H9 (cell line): Measurements from ENCODE around the gene ADIRF. TPM values are rescaled to one million over a fixed set of nuclear protein-coding genes. Genes with fewer than 3 reads are reported as not detected.

Experiments used
- DNase-seq: peaks from one replicate; pipeline ENCODE4 v3.0.0-alpha.2; 2017
- H2AFZ ChIP-seq: one replicate; pipeline ENCODE4 v1.6.1; 2013; ENCODE audit warnings: mild to moderate bottlenecking, low read length, control low read depth, moderate library complexity
- H2AK5ac ChIP-seq: 2 replicates; pipeline ENCODE4 v1.6.1; 2013; ENCODE audit warnings: low read length, control low read depth, mixed read lengths; ENCODE audit not compliant: insufficient read length
- H2BK120ac ChIP-seq: one replicate; pipeline ENCODE4 v1.6.1; 2013; ENCODE audit warnings: low read depth, mild to moderate bottlenecking, low read length, control low read depth, inconsistent platforms; ENCODE audit not compliant: poor library complexity, severe bottlenecking
- H2BK12ac ChIP-seq: 2 replicates; pipeline ENCODE4 v1.6.1; 2013; ENCODE audit warnings: low read length, control low read depth, mixed read lengths, low read depth; ENCODE audit not compliant: insufficient read length
- H2BK15ac ChIP-seq: 2 replicates; pipeline ENCODE4 v1.6.1; 2013; ENCODE audit warnings: low read depth, low read length, control low read depth
- H2BK20ac ChIP-seq: one replicate; pipeline ENCODE4 v1.6.1; 2013; ENCODE audit warnings: low read depth, mild to moderate bottlenecking, low read length, control low read depth, inconsistent platforms; ENCODE audit not compliant: poor library complexity, severe bottlenecking
- H2BK5ac ChIP-seq: 2 replicates; pipeline ENCODE4 v1.6.1; 2013; ENCODE audit warnings: low read length, control low read depth, mixed read lengths; ENCODE audit not compliant: insufficient read length
- H3K14ac ChIP-seq: 2 replicates; pipeline ENCODE4 v1.6.1; 2013; ENCODE audit warnings: low read length, control low read depth; ENCODE audit not compliant: insufficient read depth
- H3K18ac ChIP-seq: 2 replicates; pipeline ENCODE4 v1.6.1; 2013; ENCODE audit warnings: low read depth, mild to moderate bottlenecking, mixed read lengths, low read length, control low read depth; ENCODE audit not compliant: insufficient read length
- H3K23ac ChIP-seq: 2 replicates; pipeline ENCODE4 v1.6.1; 2013; ENCODE audit warnings: low read length, control low read depth, mixed read lengths, low read depth; ENCODE audit not compliant: insufficient read length
- H3K23me2 ChIP-seq: 2 replicates; pipeline ENCODE4 v1.6.1; 2013; ENCODE audit warnings: low read depth, mild to moderate bottlenecking, mixed read lengths, low read length, control low read depth; ENCODE audit not compliant: insufficient read length, poor library complexity, severe bottlenecking
- H3K27ac ChIP-seq: 2 replicates; pipeline ENCODE4 v1.5.1; 2013; ENCODE audit warnings: low read length, control low read depth, mixed read lengths, low read depth; ENCODE audit not compliant: insufficient read length
- H3K27me3 ChIP-seq: 2 replicates; pipeline ENCODE4 v1.6.1; 2013; ENCODE audit warnings: low read length, control low read depth, inconsistent platforms; ENCODE audit not compliant: insufficient read depth
- H3K4ac ChIP-seq: 2 replicates; pipeline ENCODE4 v1.6.1; 2013; ENCODE audit warnings: low read depth, mild to moderate bottlenecking, control low read depth, inconsistent platforms, low read length, moderate library complexity
- H3K4me1 ChIP-seq: 2 replicates; pipeline ENCODE4 v1.6.1; 2013; ENCODE audit warnings: low read length, control low read depth, inconsistent platforms; ENCODE audit not compliant: insufficient read depth
- H3K4me2 ChIP-seq: 2 replicates; pipeline ENCODE4 v1.6.1; 2013; ENCODE audit warnings: low read length, control low read depth, mixed read lengths; ENCODE audit not compliant: insufficient read length, insufficient read depth
- H3K56ac ChIP-seq: 2 replicates; pipeline ENCODE4 v1.6.1; 2013; ENCODE audit warnings: low read depth, mild to moderate bottlenecking, mixed read lengths, low read length, control low read depth; ENCODE audit not compliant: insufficient read length
- H3K79me1 ChIP-seq: 2 replicates; pipeline ENCODE4 v1.6.1; 2013; ENCODE audit warnings: low read depth, mild to moderate bottlenecking, moderate library complexity, low read length, control low read depth, inconsistent platforms; ENCODE audit not compliant: insufficient read depth, poor library complexity, severe bottlenecking
- H3K79me2 ChIP-seq: 2 replicates; pipeline ENCODE4 v1.6.1; 2013; ENCODE audit warnings: low read length, control low read depth, inconsistent platforms; ENCODE audit not compliant: insufficient read depth
- H3K9ac ChIP-seq: 2 replicates; pipeline ENCODE4 v1.6.1; 2013; ENCODE audit warnings: low read length, control low read depth, mixed read lengths; ENCODE audit not compliant: insufficient read length; ENCODE audit errors: extremely low read depth
- H3K9me3 ChIP-seq: one replicate; pipeline ENCODE4 v1.6.1; 2013; ENCODE audit warnings: low read depth, low read length, inconsistent platforms; ENCODE audit not compliant: control insufficient read depth
- H3T11ph ChIP-seq: one replicate; pipeline ENCODE4 v1.6.1; 2013; ENCODE audit warnings: mild to moderate bottlenecking, low read length, control low read depth, inconsistent platforms
- H4K20me1 ChIP-seq: one replicate; pipeline ENCODE4 v1.6.1; 2013; ENCODE audit not compliant: control insufficient read depth, insufficient read length, insufficient read depth
- H4K5ac ChIP-seq: 2 replicates; pipeline ENCODE4 v1.6.1; 2013; ENCODE audit warnings: low read depth, mild to moderate bottlenecking, mixed read lengths, low read length, control low read depth; ENCODE audit not compliant: insufficient read length
- H4K8ac ChIP-seq: replicated peaks from 2 replicates; pipeline ENCODE4 v1.6.1; 2013; ENCODE audit warnings: low read length, control low read depth, mixed read lengths, low read depth; ENCODE audit not compliant: insufficient read length
- H4K91ac ChIP-seq: 2 replicates; pipeline ENCODE4 v1.6.1; 2013; ENCODE audit warnings: low read depth, mild to moderate bottlenecking, moderate library complexity, mixed read lengths, low read length, control low read depth; ENCODE audit not compliant: insufficient read length
- H3K27ac Mint-ChIP-seq, 3 experiments: 2 replicates in 2 of 3; 3 replicates in 1 of 3; pipeline ENCODE4 v1.8.0; 2020 to 2021; ENCODE audit warnings: mixed read lengths in 3 of 3, mild to moderate bottlenecking in 1 of 3, moderate library complexity in 1 of 3
- H3K27me3 Mint-ChIP-seq: 2 replicates; pipeline ENCODE4 v1.8.0; 2021; ENCODE audit warnings: low read depth, mild to moderate bottlenecking, moderate library complexity, mixed read lengths
- H3K36me3 Mint-ChIP-seq, 3 experiments: 2 replicates in 2 of 3; 3 replicates in 1 of 3; pipeline ENCODE4 v1.8.0; 2020 to 2021; ENCODE audit warnings: low read depth in 3 of 3, mixed read lengths in 3 of 3; ENCODE audit not compliant: insufficient read depth in 1 of 3
- H3K4me1 Mint-ChIP-seq, 2 experiments: 2 replicates each; pipeline ENCODE4 v1.8.0; 2020; ENCODE audit warnings: mixed read lengths in 2 of 2
- H3K4me3 Mint-ChIP-seq, 2 experiments: 2 replicates in 1 of 2; 3 replicates in 1 of 2; pipeline ENCODE4 v1.8.0; 2020 to 2021; ENCODE audit warnings: mild to moderate bottlenecking in 2 of 2, mixed read lengths in 2 of 2, moderate library complexity in 1 of 2
- H3K9me3 Mint-ChIP-seq, 2 experiments: 2 replicates in 1 of 2; 3 replicates in 1 of 2; pipeline ENCODE4 v1.8.0; 2020; ENCODE audit warnings: mild to moderate bottlenecking in 2 of 2, mixed read lengths in 2 of 2, moderate library complexity in 1 of 2
- CTCF ChIP-seq: fragments of 200-600 bp; sonication (generic); conservative IDR thresholded peaks from 3 replicates; pipeline ENCODE4 v1.8.0; 2021; ENCODE audit warnings: antibody characterized with exemption, mild to moderate bottlenecking
- WGBS: extraction: QIAGEN DNeasy Blood & Tissue Kit; methylation state at CpG from one replicate; pipeline ENCODE4 v1.1.7; 2013; ENCODE audit warnings: missing lambda C conversion rate, low lambda C conversion rate, mixed read lengths; ENCODE audit not compliant: insufficient read length; ENCODE audit errors: extremely low coverage; 5-methylcytosine and 5-hydroxymethylcytosine counted together
- total RNA-seq: library from RNA; stranded (reverse); gene quantifications from 2 replicates; pipeline ENCODE4 v1.2.1, GENCODE V29; 2021

The ADIRF gene
- total RNA-seq, 1 experiment from 2014 or later = not detected

DNA sequence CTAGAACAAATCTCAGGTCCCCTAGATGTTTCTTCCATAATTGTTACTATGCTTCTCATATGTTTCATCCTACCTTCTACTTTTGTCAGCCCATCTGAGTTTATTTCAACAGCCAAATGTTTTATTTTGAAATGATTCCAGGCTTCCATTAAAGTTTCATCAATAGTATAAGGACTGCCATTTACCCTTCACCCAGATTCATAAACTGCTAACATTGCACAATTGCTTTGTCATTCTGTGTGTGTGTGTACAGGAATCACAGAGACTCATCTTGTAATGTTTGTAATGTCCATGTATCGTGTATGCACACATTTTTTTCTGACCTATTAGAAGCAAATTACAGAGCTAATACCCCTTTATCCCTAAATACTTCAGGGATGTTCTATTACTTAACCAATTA lies 36.4 kb upstream of the ADIRF start:
- no CpG with 5 or more reads among the region's 1 CpG for WGBS
- no peaks in the 10 kb centered on the region for H3K79me1 ChIP-seq

More for the DNA sequence above, 36.4 kb upstream of the ADIRF start:
- H4K20me1 ChIP-seq = no peaks in the 10 kb centered on the region
- no peaks in the 10 kb centered on the region for H3K27me3 ChIP-seq
- no peaks in the 10 kb centered on the region for H3K4me1 ChIP-seq
- no peak overlapping the region for H2BK15ac ChIP-seq
- H3K79me2 ChIP-seq = no peaks in the 10 kb centered on the region
- no peak overlapping the region for H3T11ph ChIP-seq
- no peak overlapping the region for H2BK12ac ChIP-seq
- H4K5ac ChIP-seq = no peak overlapping the region
- no peak overlapping the region for H3K4me2 ChIP-seq
- TF ChIP-seq CTCF = no peak
- no peak overlapping the region for H2BK120ac ChIP-seq
- H2BK20ac ChIP-seq = no peak overlapping the region
- H3K27ac ChIP-seq = no peak overlapping the region
- H3K56ac ChIP-seq = no peak overlapping the region
- H4K91ac ChIP-seq = no peak overlapping the region
- H3K27me3 Mint-ChIP-seq = no peaks in the 10 kb centered on the region; the same call in 1 of the 2 replicates
- no peak overlapping the region for H3K23ac ChIP-seq
- no peak overlapping the region for H3K18ac ChIP-seq
- no peak overlapping the region for H3K9ac ChIP-seq
- no peak overlapping the region for H4K8ac ChIP-seq
- no peak overlapping the region for H2AFZ ChIP-seq
- H3K4me1 Mint-ChIP-seq = peaks cover 0 to 2% of the 10 kb centered on the region in 2 experiments; a peak in 2 of 4 replicates
- H3K4ac ChIP-seq = no peak overlapping the region
- no peak overlapping the region for H2AK5ac ChIP-seq
- no peaks in the 10 kb centered on the region for H3K9me3 ChIP-seq
- no peak overlapping the region for H3K27ac Mint-ChIP-seq
- DNase-seq = no peak
- H3K36me3 Mint-ChIP-seq = peaks cover 10 to 51% (median 26%) of the 10 kb centered on the region in 3 experiments; a peak in 6 of 7 replicates
- H3K23me2 ChIP-seq = no peaks in the 10 kb centered on the region
- H3K14ac ChIP-seq = no peak overlapping the region
- H3K9me3 Mint-ChIP-seq = no peaks in the 10 kb centered on the region
- no peak overlapping the region for H2BK5ac ChIP-seq
- H3K4me3 Mint-ChIP-seq = no peak overlapping the region
